Gastrocnemius medialis (tissue), 4 donors: ENCODE data around the gene CACNB4.

Experiments used
- CTCF ChIP-seq, 5 experiments: fragments of 450-650 bp in 3 of 5; fragments of 200-600 bp in 2 of 5; sonication (generic) in 2 of 5; IDR thresholded peaks in 4 of 5; conservative IDR thresholded peaks in 1 of 5; 1 replicate in 4 of 5; 2 replicates in 1 of 5; pipeline ENCODE4 v1.5.1; 2016 to 2019; ENCODE audit warnings: antibody characterized with exemption in 5 of 5, mild to moderate bottlenecking in 3 of 5, moderate library complexity in 3 of 5
- POLR2A ChIP-seq, 2 donors: fragments of 450-650 bp; IDR thresholded peaks; one replicate each; pipeline ENCODE4 v1.6.1; 2017; ENCODE audit warnings: antibody characterized with exemption in 2 of 2, mild to moderate bottlenecking in 2 of 2, moderate library complexity in 2 of 2

- TF ChIP-seq CTCF (IDR thresholded peaks at IDR 0.05 in 4 of 5, conservative IDR thresholded peaks at IDR 0.05 in 1 of 5) (no peak), POLR2A (IDR thresholded peaks at IDR 0.05) (no peak)
Observed at GRCh38 chr2:151799886-151800292, 299.0 kb downstream of the CACNB4 start.
